Pancreas (tissue), 10 donors: Measurements from ENCODE around the gene VPS52. TPM values are rescaled to one million over a fixed set of nuclear protein-coding genes. Genes with fewer than 3 reads are reported as not detected.
A peak's percentile ranks its signal among the peaks of the same experiment; 100 is the strongest.

Experiments
- ATAC-seq, 4 donors: fragments of 200-7000 bp; cut with Tn5 transposase; one replicate each; pipeline versions ENCODE4 v1.8.0 to v1.9.1; 2020; ENCODE audit warnings: mild to moderate bottlenecking in 4 of 4, moderate library complexity in 4 of 4
- DNase-seq, 6 donors: peaks; one replicate each; pipeline ENCODE4 v3.0.0-alpha.2; 2020
- FAIRE-seq: peaks from 2 replicates; lab custom pipeline; 2012; peaks lifted over from hg19 to GRCh38; lab: Jason Lieb, UNC
- H3K27ac ChIP-seq, 4 donors: fragments of 200-600 bp; sonication (generic); 1 replicate in 3 of 4; 2 replicates in 1 of 4; pipeline versions ENCODE4 v1.5.0 to v1.8.0; 2020
- H3K27me3 ChIP-seq, 4 donors: fragments of 200-600 bp; one replicate each; pipeline ENCODE4 v1.8.0; 2021
- H3K36me3 ChIP-seq, 3 donors: fragments of 200-600 bp; sonication (generic) in 1 of 3; one replicate each; pipeline versions ENCODE4 v1.5.0 to v1.8.0; 2020 to 2021
- H3K4me1 ChIP-seq, 3 donors: fragments of 200-600 bp; one replicate each; pipeline ENCODE4 v1.8.0; 2021
- H3K4me3 ChIP-seq, 4 donors: fragments of 200-600 bp; sonication (generic) in 2 of 4; one replicate each; pipeline versions ENCODE4 v1.5.0 to v1.8.0; 2020 to 2021
- H3K9me3 ChIP-seq, 4 donors: fragments of 200-600 bp; one replicate each; pipeline ENCODE4 v1.8.0; 2021
- CTCF ChIP-seq, 4 donors: fragments of 200-600 bp; sonication (generic) in 3 of 4; IDR thresholded peaks; one replicate each; pipeline versions ENCODE4 v1.5.0 to v1.8.0; 2021; ENCODE audit warnings: antibody characterized with exemption in 4 of 4
- WGBS, 2 donors: extraction: QIAGEN DNeasy Blood & Tissue Kit; methylation state at CpG; one replicate each; pipeline ENCODE4 v1.1.7; 2013; 5-methylcytosine and 5-hydroxymethylcytosine counted together
- intact Hi-C, 3 donors: fragments of 100-400 bp; cut with DNase I; formaldehyde crosslinking; loops; one replicate each; pipeline versions ENCODE4 v1.11.1 to v1.14.2; 2022
- polyA plus RNA-seq, 2 donors: library from polyadenylated mRNA; stranded (reverse); fragments of 200-250 nt; gene quantifications; one replicate each; pipeline ENCODE4 v1.2.3, GENCODE V29; 2013
- total RNA-seq, 6 donors: library from RNA; stranded (reverse); fragmentation: NEBNext Ultra II Directional in 4 of 6; extraction: Animal tissue kit (Norgen Biotek cat#: 25700) in 4 of 6; gene quantifications; one replicate each; pipeline versions ENCODE4 v1.2.1 to v1.2.4, GENCODE V29; 2021 to 2023
- donor health status: healthy with polysubstance abuse.
- donor health status: DM: no; HTN: no; CAD: no; lungs with moderate emphysema.
- donor health status: DM: no; HTN: no; CAD: no.
- donor health status: control.
- donor health status: control.
- donor health status: Bipolar disorder and iron deficiency.
- donor health status: DM: yes; HTN: yes; CAD: no.
- donor health status: DM: no; HTN: no; CAD: no.
- donor health status: DM: no; HTN: no; CAD: no.
- donor health status: DM: yes; HTN: yes; CAD: no.

VPS52 gene
- total and polyA plus RNA-seq, 8 donors = 23.2 to 62.2 (median 30.0) TPM

GRCh38 chr6:33297956-33298772 lies 26.5 kb upstream of the VPS52 start:
- intact Hi-C loops = no loop called here
- FAIRE-seq (no peak), ATAC-seq (peak; percentile 28 to 50 (median 36)), DNase-seq (peak; percentile 60 to 82 (median 68))
- Histone ChIP-seq H3K4me1 (peaks cover 0 to 11% (median 5%) of the 10 kb centered on the region in 3 donors), H3K36me3 (no peaks in the 10 kb centered on the region), H3K27ac (peak overlapping the region; percentile 89 to 94 (median 92)), H3K4me3 (peak overlapping the region; percentile 68 to 93 (median 88)), H3K9me3 (no peaks in the 10 kb centered on the region), H3K27me3 (no peaks in the 10 kb centered on the region)
- 0 to 1% methylated on average over 39 to 42 of the region's 42 CpGs for WGBS, 2 donors
- TF ChIP-seq CTCF (IDR thresholded peaks at IDR 0.05) = no peak

- Histone ChIP-seq H3K27ac (peak overlapping the region; percentile 89 to 94 (median 92)), H3K4me3 (peak overlapping the region; percentile 68 to 93 (median 88)), H3K27me3 (no peaks in the 10 kb centered on the region), H3K36me3 (peaks cover 0 to 1% (median 0%) of the 10 kb centered on the region in 3 donors), H3K4me1 (peaks cover 0 to 11% (median 5%) of the 10 kb centered on the region in 3 donors), H3K9me3 (no peaks in the 10 kb centered on the region)
- ATAC-seq (peak; percentile 22 to 49 (median 38)), FAIRE-seq (no peak), DNase-seq (peak; percentile 65 to 77 (median 74))
- 2 to 6% methylated on average over 16 of the region's 16 CpGs for WGBS, 2 donors
- intact Hi-C loops = no loop called here
- TF ChIP-seq CTCF (IDR thresholded peaks at IDR 0.05) = no peak
These were observed 25.8 kb upstream of the VPS52 start for GRCh38 chr6:33297406-33297955.

- H3K9me3 ChIP-seq = no peaks in the 10 kb centered on the region
- 68 to 77% methylated on average over 12 of the region's 12 CpGs for WGBS, 2 donors
- H3K4me1 ChIP-seq = peaks cover 0 to 11% (median 5%) of the 10 kb centered on the region in 3 donors
- no peak for TF ChIP-seq CTCF (IDR thresholded peaks at IDR 0.05)
- H3K27me3 ChIP-seq = no peaks in the 10 kb centered on the region
- peak overlapping the region; percentile 89 to 94 (median 92) for H3K27ac ChIP-seq
- FAIRE-seq (no peak), DNase-seq (peak in 2 of 6 donors; percentile 39 to 65), ATAC-seq (no peak)
- intact Hi-C loops = no loop called here
- H3K36me3 ChIP-seq = peaks cover 0 to 7% (median 4%) of the 10 kb centered on the region in 3 donors
- peak overlapping the region in 3 of 4 donors; percentile 88 to 93 (median 89) for H3K4me3 ChIP-seq
These were observed 25.2 kb upstream of the VPS52 start for GRCh38 chr6:33296797-33297405.

- DNase-seq (peak in 2 of 6 donors; percentile 38 to 73), ATAC-seq (no peak), FAIRE-seq (no peak)
- Histone ChIP-seq H3K4me3 (no peak overlapping the region), H3K27me3 (no peaks in the 10 kb centered on the region), H3K36me3 (peaks cover 0 to 11% (median 8%) of the 10 kb centered on the region in 3 donors), H3K9me3 (no peaks in the 10 kb centered on the region), H3K27ac (no peak overlapping the region), H3K4me1 (peaks cover 0 to 7% (median 5%) of the 10 kb centered on the region in 3 donors)
- no peak for TF ChIP-seq CTCF (IDR thresholded peaks at IDR 0.05)
- intact Hi-C loops = no loop called here
- WGBS, 2 donors = 86 to 89% methylated on average over 15 of the region's 15 CpGs
These were observed 24.1 kb upstream of the VPS52 start for GRCh38 chr6:33295621-33296369.
